H1 (cell line): Measurements from ENCODE around the gene IQCK. TPM values are rescaled to one million over a fixed set of nuclear protein-coding genes. Genes with fewer than 3 reads are reported as not detected.

ENCODE experiments used
- POLR2AphosphoS5 ChIP-seq: IDR thresholded peaks from 2 replicates; pipeline ENCODE4 v1.6.1; 2011; ENCODE audit warnings: low read depth, low read length
- SIN3A ChIP-seq, 2 experiments: IDR thresholded peaks in 1 of 2; conservative IDR thresholded peaks in 1 of 2; 2 replicates each; pipeline ENCODE4 v1.6.1; 2011 to 2012; ENCODE audit warnings: low read length in 2 of 2, improper control_type of control experiment in 1 of 2, low read depth in 1 of 2, mild to moderate bottlenecking in 1 of 2
- ZNF274 ChIP-seq: IDR thresholded peaks from 2 replicates; pipeline ENCODE4 v1.7.0; 2012; ENCODE audit warnings: low read length, borderline replicate concordance; ENCODE audit errors: extremely low read depth
- polyA plus RNA-seq, 7 experiments: library from polyadenylated mRNA; depleted of rRNA in 3 of 7; stranded (reverse) in 5 of 7; unstranded in 2 of 7; fragments of >200 nt in 5 of 7; fragments of 200-250 nt in 2 of 7; gene quantifications; 1 replicate in 5 of 7; 2 replicates in 1 of 7; 4 replicates in 1 of 7; pipeline versions ENCODE4 v1.2.1 to v1.2.3, GENCODE V29; 2011 to 2013; ENCODE audit warnings: missing spikeins in 2 of 7, mixed read lengths in 2 of 7
- total RNA-seq: library from RNA; stranded (reverse); fragmentation: NEBNext Ultra II Directional; extraction: Animal tissue kit (Norgen Biotek cat#: 25700); gene quantifications from 2 replicates; pipeline ENCODE4 v1.2.1, GENCODE V29; 2021

The IQCK gene
- total and polyA plus RNA-seq, 2 of the 8 experiments (the other 6 are each of a cell fraction or from before 2014, with no cell fraction given): 6.2 to 9.3 TPM

- TF ChIP-seq SIN3A (conservative IDR thresholded peaks at IDR 0.05 in 1 of 2, IDR thresholded peaks at IDR 0.05 in 1 of 2; ENCODE audit: low read depth in 1 of 2, low read length in 2 of 2): no peak
- TF ChIP-seq ZNF274: no peak
- TF ChIP-seq POLR2AphosphoS5: no peak
Measured at GRCh38 chr16:19766554-19766884, 48.4 kb downstream of the IQCK start (continued).
